AG08396 (cell line): Measurements from ENCODE around the gene CDK14.
"Not testable (repeated sequence)": the region's sequence is repeated elsewhere in the genome, so short reads cannot be mapped to it uniquely, and the experiment has no call there.

Experiments used
- DNase-seq: peaks from one replicate; pipeline ENCODE4 v3.0.0; 2012; ENCODE audit warnings: low spot score, mixed read lengths

Gene CDK14

GRCh38 chr7:90721869-90722431, 125.8 kb downstream of the CDK14 start:
- DNase-seq = no peak

- DNase-seq = no peak
Measured at GRCh38 chr7:90723233-90723632, 127.1 kb downstream of the CDK14 start.

- DNase-seq = no peak
Measured at GRCh38 chr7:90723866-90724265, 127.7 kb downstream of the CDK14 start.

GRCh38 chr7:90726120-90726519, 130.0 kb downstream of the CDK14 start:
- peak; percentile 11 for DNase-seq

DNA sequence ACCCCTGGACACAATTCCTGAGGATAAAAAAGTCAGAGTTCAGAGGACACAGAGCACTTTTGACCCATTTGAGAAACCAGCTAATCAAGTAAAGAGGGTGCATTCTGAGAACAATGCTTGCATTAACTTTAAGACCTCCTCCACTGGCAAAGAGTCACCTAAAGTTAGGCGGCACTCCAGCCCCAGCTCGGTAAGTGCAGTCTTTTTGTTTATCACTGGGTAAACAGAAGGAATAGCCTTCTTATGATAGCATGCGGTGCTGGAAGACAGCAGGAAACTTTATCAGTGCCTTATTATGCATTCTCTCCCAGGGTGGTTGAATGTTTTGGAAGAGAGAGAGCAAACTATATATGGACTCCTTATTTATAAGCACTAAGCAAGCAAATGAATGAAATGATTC, 130.5 kb downstream of the CDK14 start:
- DNase-seq = peak; percentile 36

GRCh38 chr7:90727412-90727811, 131.3 kb downstream of the CDK14 start:
- DNase-seq = no peak

GRCh38 chr7:90728568-90728967, 132.4 kb downstream of the CDK14 start:
- no peak for DNase-seq

- not testable (repeated sequence) for DNase-seq
Measured at GRCh38 chr7:90735611-90736280, 139.6 kb downstream of the CDK14 start.

- DNase-seq = no peak
Measured at GRCh38 chr7:90736316-90736715, 140.2 kb downstream of the CDK14 start.

GRCh38 chr7:90736968-90737939, 141.1 kb downstream of the CDK14 start:
- DNase-seq = no peak

DNA sequence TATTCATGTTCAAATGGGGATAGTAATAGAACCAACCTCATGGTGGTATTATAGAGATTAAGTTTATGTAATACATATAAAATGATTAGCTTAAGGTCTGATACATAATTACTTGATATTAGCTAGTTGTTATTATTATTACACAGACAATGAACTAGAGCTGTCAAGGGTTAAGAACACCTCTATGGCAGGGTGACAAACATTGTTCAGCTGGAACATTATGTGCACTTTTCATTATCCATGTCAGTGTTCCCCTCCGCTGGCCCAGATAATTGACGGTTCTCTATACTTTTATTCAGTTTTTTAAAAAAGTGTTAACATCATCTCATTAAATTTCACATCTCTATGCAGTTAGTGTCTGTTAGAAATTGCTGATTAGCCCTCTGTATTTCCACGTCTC, 142.1 kb downstream of the CDK14 start:
- no peak for DNase-seq

GRCh38 chr7:90739716-90740115, 143.6 kb downstream of the CDK14 start:
- no peak for DNase-seq

- DNase-seq = no peak
Measured at GRCh38 chr7:90740386-90740785, 144.3 kb downstream of the CDK14 start.

DNA sequence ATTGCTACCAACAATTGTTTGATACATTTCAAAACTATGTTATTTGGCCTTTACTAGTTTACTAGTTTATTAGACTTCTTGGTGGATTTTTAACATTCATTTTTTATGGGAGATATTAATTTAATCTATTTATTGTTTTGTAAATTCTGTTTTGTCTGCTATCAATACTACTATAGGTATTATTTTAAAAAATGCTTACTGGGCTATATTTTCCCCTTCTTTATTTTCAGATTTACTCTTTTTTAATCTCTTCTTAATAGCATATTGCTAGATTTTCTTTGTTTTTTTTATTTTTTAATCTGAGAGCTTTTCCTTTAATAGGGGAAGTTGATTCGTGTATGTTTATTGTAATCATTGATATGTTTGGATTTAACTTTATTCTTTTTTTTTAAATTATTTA, 147.5 kb downstream of the CDK14 start:
- no peak for DNase-seq

- no peak for DNase-seq
Measured at GRCh38 chr7:90747516-90747915, 151.4 kb downstream of the CDK14 start.

DNA sequence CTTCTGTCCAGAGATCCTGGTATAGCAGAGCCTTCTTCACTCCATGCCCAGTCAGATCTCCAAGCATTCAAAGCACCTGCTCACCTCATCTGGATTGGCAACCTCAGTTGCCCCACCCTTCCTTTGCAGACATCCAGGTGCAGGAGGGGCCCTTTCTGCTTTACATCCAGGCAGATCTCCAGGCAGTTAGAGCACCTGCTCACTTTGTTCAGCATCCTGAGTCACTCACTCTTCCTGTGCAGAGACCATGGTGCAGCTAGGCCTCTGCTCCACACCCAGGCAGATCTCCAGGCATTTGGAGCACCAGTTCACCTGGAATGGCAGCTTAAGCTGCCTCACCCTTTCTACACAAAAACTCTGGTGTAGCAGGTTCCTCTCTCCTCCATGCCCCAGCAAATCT, 153.1 kb downstream of the CDK14 start:
- DNase-seq = no peak

GRCh38 chr7:90749774-90750173, 153.7 kb downstream of the CDK14 start:
- no peak for DNase-seq

DNA sequence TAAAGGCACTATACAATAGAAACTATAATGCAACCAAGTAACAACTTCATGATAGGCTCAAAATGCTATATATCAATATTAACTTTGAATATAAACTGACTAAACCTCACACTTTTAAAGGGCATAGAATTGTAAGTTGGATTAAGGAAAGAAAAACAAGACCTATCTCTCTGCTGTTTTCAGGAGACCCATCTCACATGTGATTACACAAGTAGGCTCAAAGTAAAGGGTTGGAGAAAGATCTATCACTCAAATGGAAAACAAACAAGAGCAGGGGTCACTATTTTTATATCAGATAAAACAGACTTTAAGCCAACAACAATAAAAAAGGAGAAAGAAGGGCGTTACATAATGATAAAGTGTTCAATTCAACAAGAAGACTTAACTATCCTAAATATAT, 155.5 kb downstream of the CDK14 start:
- no peak for DNase-seq

- DNase-seq = no peak
Measured at GRCh38 chr7:90752051-90752450, 155.9 kb downstream of the CDK14 start.

DNA sequence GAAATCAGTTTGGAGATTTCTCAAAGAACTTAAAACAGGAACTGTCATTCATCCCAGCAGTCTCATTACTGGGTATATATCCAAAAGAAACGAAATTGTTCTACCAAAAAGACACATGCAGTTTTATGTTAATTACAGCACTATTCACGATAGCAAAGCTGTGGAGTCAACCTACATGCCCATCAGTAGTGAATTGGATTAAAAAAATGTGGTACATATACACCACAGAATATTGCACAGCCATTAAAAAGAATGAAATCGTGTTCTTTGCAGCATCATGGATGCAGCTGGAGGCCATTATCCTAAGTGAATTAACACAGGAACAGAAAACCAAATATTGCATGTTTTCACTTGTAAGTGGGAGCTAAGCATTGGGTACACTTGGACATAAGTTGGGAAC, 158.9 kb downstream of the CDK14 start:
- no peak for DNase-seq

DNA sequence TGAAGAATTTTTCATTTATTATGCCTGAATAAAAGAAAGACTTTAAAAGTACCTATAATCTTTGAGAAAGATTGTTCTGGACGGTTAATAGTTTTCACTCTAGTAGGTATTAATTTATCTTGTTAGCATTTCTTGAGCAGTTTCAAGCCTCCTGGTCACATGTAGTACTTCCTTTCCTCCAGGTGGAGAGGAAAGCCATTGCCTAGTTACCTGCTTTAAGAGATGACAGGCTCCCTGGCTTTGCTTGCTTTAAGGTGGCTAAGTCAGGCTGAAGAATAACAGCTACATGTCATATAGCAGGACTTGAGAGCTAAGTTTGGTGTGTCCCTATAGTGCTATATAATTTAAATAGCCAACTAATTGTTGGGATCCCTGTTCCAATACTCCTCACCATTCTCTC, 160.2 kb downstream of the CDK14 start:
- no peak for DNase-seq

- not testable (repeated sequence) for DNase-seq
Measured at GRCh38 chr7:90757565-90757950, 161.4 kb downstream of the CDK14 start.

- DNase-seq = no peak
Measured at GRCh38 chr7:90758933-90759562, 162.9 kb downstream of the CDK14 start.
